Measurements from ENCODE around the gene SCP2.

- TF ChIP-seq CTCF (IDR thresholded peaks at IDR 0.05; ENCODE audit: insufficient read depth, low read length, poor library complexity, severe bottlenecking) (no peak), EZH2phosphoT487 (conservative IDR thresholded peaks at IDR 0.05; ENCODE audit: low read length) (no peak)
Observed at GRCh38 chr1:52918201-52918600, 8.9 kb upstream of the SCP2 start.
